ENCODE measurements around the gene EIF4G3. TPM values are rescaled to one million over a fixed set of nuclear protein-coding genes. Genes with fewer than 3 reads are reported as not detected.
"Not testable (repeated sequence)": the region's sequence is repeated elsewhere in the genome, so short reads cannot be mapped to it uniquely, and the experiment has no call there.

EIF4G3 gene
- total RNA-seq, 1 experiment from 2014 or later: 39.9 TPM

GRCh38 chr1:21206117-21206516 lies 29.4 kb upstream of the EIF4G3 start:
- no TSS peak for BruUV-seq (replicated peaks)
- Mint-ChIP-seq H3K36me3 (ENCODE audit: insufficient read depth, unreplicated experiment) (no peaks in the 10 kb centered on the region), H3K4me1 (ENCODE audit: low read depth, unreplicated experiment) (no peaks in the 10 kb centered on the region), H3K4me3 (ENCODE audit: low read depth, unreplicated experiment) (no peak overlapping the region), H3K27ac (ENCODE audit: unreplicated experiment) (no peak overlapping the region), H3K27me3 (ENCODE audit: unreplicated experiment) (no peaks in the 10 kb centered on the region), H3K9me3 (ENCODE audit: low read depth, unreplicated experiment) (no peaks in the 10 kb centered on the region)
- DNase-seq: no peak
- intact Hi-C loops (cut with micrococcal nuclease; ENCODE audit: unreplicated experiment): no loop called here
- TF ChIP-seq CTCF (IDR thresholded peaks at IDR 0.05; ENCODE audit: unreplicated experiment): no peak
- CTCF ChIA-PET: interaction anchor here (1.1 kb wide), 1 partner anchor 11 kb away, joined by 3 read pairs; no protein-coding TSS in a partner anchor

- Mint-ChIP-seq H3K4me1 (ENCODE audit: low read depth, unreplicated experiment) (no peaks in the 10 kb centered on the region), H3K36me3 (ENCODE audit: insufficient read depth, unreplicated experiment) (no peaks in the 10 kb centered on the region), H3K27ac (ENCODE audit: unreplicated experiment) (no peak overlapping the region), H3K27me3 (ENCODE audit: unreplicated experiment) (no peaks in the 10 kb centered on the region), H3K4me3 (ENCODE audit: low read depth, unreplicated experiment) (no peak overlapping the region), H3K9me3 (ENCODE audit: low read depth, unreplicated experiment) (no peaks in the 10 kb centered on the region)
- CTCF ChIA-PET: interaction anchor here (0.7 to 1.1 kb wide), 2 partner anchors 10 to 12 kb away, joined by 3 to 4 read pairs; no protein-coding TSS in a partner anchor
- no peak for DNase-seq
- intact Hi-C loops (cut with micrococcal nuclease; ENCODE audit: unreplicated experiment): no loop called here
- TF ChIP-seq CTCF (IDR thresholded peaks at IDR 0.05; ENCODE audit: unreplicated experiment): no peak
- BruUV-seq (replicated peaks): no TSS peak
Measured at GRCh38 chr1:21205416-21205815, 28.7 kb upstream of the EIF4G3 start.

- no peak overlapping the region for H3K4me3 Mint-ChIP-seq (ENCODE audit: low read depth, unreplicated experiment)
- no peaks in the 10 kb centered on the region for H3K9me3 Mint-ChIP-seq (ENCODE audit: low read depth, unreplicated experiment)
- H3K36me3 Mint-ChIP-seq (ENCODE audit: insufficient read depth, unreplicated experiment): no peaks in the 10 kb centered on the region
- peaks cover 14% of the 10 kb centered on the region for H3K27me3 Mint-ChIP-seq (ENCODE audit: unreplicated experiment)
- DNase-seq: no peak
- TF ChIP-seq CTCF (IDR thresholded peaks at IDR 0.05; ENCODE audit: unreplicated experiment): no peak
- intact Hi-C loops (cut with micrococcal nuclease; ENCODE audit: unreplicated experiment): no loop called here
- no TSS peak for BruUV-seq (replicated peaks)
- no peak overlapping the region for H3K27ac Mint-ChIP-seq (ENCODE audit: unreplicated experiment)
- CTCF ChIA-PET: no interaction called here
- H3K4me1 Mint-ChIP-seq (ENCODE audit: low read depth, unreplicated experiment): no peaks in the 10 kb centered on the region
Measured at GRCh38 chr1:21201650-21202049, 25.0 kb upstream of the EIF4G3 start.

- BruUV-seq (replicated peaks); intact Hi-C loops (cut with micrococcal nuclease; ENCODE audit: unreplicated experiment); H3K27ac Mint-ChIP-seq (ENCODE audit: unreplicated experiment); CTCF ChIA-PET; H3K4me1 Mint-ChIP-seq (ENCODE audit: low read depth, unreplicated experiment); H3K4me3 Mint-ChIP-seq (ENCODE audit: low read depth, unreplicated experiment); DNase-seq; H3K9me3 Mint-ChIP-seq (ENCODE audit: low read depth, unreplicated experiment); H3K36me3 Mint-ChIP-seq (ENCODE audit: insufficient read depth, unreplicated experiment): not testable (repeated sequence)
- H3K27me3 Mint-ChIP-seq (ENCODE audit: unreplicated experiment): peaks cover 14% of the 10 kb centered on the region
Measured at GRCh38 chr1:21201238-21201637, 24.5 kb upstream of the EIF4G3 start.

GRCh38 chr1:21200767-21201166 lies 24.1 kb upstream of the EIF4G3 start:
- no peak for TF ChIP-seq CTCF (IDR thresholded peaks at IDR 0.05; ENCODE audit: unreplicated experiment)
- no TSS peak for BruUV-seq (replicated peaks)
- H3K4me3 Mint-ChIP-seq (ENCODE audit: low read depth, unreplicated experiment): no peak overlapping the region
- DNase-seq: no peak
- CTCF ChIA-PET: no interaction called here
- intact Hi-C loops (cut with micrococcal nuclease; ENCODE audit: unreplicated experiment): no loop called here
- no peaks in the 10 kb centered on the region for H3K4me1 Mint-ChIP-seq (ENCODE audit: low read depth, unreplicated experiment)
- no peak overlapping the region for H3K27ac Mint-ChIP-seq (ENCODE audit: unreplicated experiment)
- peaks cover 14% of the 10 kb centered on the region for H3K27me3 Mint-ChIP-seq (ENCODE audit: unreplicated experiment)
- no peaks in the 10 kb centered on the region for H3K36me3 Mint-ChIP-seq (ENCODE audit: insufficient read depth, unreplicated experiment)
- H3K9me3 Mint-ChIP-seq (ENCODE audit: low read depth, unreplicated experiment): no peaks in the 10 kb centered on the region
